Measurements from ENCODE around the gene RNF130.
A peak's percentile ranks its signal among the peaks of the same experiment; 100 is the strongest.

Gene RNF130

DNA sequence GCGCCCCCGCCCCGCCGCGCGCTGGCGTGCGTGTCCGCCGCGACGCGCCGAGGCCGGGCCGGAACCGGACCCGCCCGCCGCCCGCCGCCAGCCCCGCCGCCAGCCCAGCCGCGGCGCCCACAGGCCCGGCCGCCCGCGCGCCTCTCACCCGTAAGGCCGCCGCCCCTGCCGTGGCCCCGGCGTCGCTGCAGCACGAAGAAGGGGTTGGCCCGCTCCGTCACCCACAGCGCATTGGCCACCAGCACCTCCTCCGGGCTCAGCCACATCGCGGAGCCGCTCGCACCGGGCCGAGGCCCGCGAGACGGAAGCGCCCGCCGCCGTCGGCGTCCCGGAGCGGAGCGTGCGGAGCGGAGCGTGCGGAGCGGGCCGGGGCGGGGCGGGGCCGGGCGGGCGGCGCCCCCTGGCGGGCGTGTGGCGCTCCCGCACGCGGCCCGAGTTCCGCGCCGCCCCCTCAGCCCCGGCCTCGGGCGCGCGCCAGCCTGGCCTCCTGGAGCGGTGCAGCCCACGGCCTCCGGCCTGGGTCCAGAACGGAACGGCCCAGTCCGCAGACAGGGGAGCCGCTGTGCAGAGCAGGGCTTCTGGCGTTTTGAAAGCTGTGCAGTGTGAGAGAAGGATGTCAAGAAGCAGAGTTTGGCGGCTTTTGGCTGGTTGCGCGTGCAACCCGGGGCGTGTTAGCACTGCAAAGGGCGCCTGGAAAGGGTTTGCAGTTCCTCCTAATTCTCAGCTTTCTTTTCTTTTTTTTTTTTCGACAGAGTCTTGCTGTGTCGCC, 163.8 kb downstream of the RNF130 start, which contains the start of gene TBC1D9B:
TBC1D9B (minus strand) TSS at position 342 of the 769 bp plus-strand sequence; CDS start at position 266, 76 bp downstream.
- peak within 1 kb of the TSS; percentile 65 for H3K4me3 ChIP-seq (ENCODE audit: low read depth, low read length)
- peak; percentile 58 for TF ChIP-seq CTCF (IDR thresholded peaks at IDR 0.05; ENCODE audit: borderline replicate concordance, insufficient read depth, low read depth, low read length)

DNA sequence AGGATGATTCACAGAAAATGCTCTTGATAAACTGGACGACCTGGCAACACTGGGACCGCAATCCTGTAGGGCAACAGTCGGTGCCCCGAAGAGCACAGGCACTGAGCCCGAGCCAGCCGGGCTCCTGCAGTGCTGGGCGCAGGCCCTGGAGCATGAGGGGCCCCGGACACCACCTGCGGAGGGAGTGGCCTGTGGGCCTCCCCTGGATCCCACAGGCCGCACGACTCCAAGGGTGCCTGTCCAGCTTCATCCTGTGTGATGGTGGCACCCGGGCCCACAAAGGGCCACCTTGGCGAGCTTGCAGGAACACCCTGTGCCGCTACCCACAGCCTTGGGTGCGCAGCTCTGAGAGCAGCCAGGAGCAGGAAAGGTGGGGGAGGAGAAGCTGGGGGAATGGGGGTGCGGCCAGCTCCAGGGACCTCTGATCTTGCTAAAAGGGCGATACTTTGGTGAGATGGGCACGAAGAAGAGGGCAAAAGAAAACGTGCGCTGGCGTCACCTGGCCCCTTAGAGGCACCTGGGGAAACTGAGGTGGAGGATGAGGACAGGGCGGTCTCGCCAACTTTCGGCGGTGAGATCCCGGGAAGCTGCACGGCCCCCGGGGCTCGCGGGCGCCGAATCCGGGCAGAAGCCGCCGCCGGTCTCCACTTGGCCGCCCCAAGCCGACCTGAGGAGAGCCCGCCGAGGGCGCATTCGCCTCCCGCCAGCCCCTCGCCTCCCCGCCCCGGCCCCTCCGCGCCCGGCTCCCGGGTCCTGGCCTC, 164.6 kb downstream of the RNF130 start:
- H3K4me3 ChIP-seq (ENCODE audit: low read depth, low read length), result peak overlapping the region; percentile 65
- no peak for TF ChIP-seq CTCF (IDR thresholded peaks at IDR 0.05; ENCODE audit: borderline replicate concordance, insufficient read depth, low read depth, low read length)

GRCh38 chr5:179906294-179906794, 165.2 kb downstream of the RNF130 start:
- no peak for TF ChIP-seq CTCF (IDR thresholded peaks at IDR 0.05; ENCODE audit: borderline replicate concordance, insufficient read depth, low read depth, low read length)
- H3K4me3 ChIP-seq (ENCODE audit: low read depth, low read length), result no peak overlapping the region

GRCh38 chr5:179905161-179905560, 166.4 kb downstream of the RNF130 start:
- H3K4me3 ChIP-seq (ENCODE audit: low read depth, low read length), result no peak overlapping the region
- TF ChIP-seq CTCF (IDR thresholded peaks at IDR 0.05; ENCODE audit: borderline replicate concordance, insufficient read depth, low read depth, low read length), result no peak
